ENCODE results near the gene SPACA7. TPM values are rescaled to one million over a fixed set of nuclear protein-coding genes. Genes with fewer than 3 reads are reported as not detected.

SPACA7 gene
- total RNA-seq, 1 experiment from 2014 or later = not detected

DNA sequence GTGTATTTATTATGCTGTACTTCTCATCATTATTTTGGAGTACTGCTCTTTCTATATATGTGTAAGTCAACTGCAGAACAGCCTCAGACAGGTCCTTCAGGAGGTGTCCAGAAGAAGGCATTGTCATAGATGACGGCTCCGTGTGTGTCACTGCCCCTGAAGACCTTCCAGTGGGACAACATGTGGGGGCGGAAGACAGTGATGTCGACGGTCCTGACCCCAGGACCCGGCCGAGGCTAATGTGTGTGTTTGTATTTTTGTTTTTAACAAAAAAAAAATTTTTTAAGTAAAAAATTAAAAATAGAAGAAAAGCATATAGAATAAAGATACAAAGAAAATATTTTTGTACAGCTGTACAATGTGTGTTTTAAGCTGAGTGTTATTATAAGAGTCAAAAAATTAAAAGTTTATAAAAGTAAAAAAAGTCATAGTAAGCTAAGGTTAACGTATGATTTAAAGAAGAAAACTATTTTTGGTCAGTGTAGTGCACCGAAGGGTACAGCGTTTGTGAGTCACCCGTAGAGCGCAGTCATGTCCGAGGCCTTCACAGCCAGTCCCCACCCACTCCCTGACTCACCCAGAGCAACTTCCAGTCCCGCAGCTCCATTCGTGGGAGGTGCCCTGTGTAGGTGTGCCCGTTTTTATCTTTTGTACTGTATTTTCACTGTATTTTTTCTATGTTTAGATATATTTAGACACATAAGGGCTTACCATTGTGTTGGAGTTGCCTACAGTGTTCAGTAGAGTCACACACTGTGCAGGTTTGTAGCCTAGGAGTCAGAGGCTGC lies 42.2 kb upstream of the SPACA7 start:
- ChIA-PET CTCF (interaction anchor here (0.8 to 1.0 kb wide), 2 partner anchors 12 to 110 kb away, joined by 3 to 4 read pairs; no protein-coding TSS in a partner anchor), POLR2A (no interaction called here), RAD21 (ENCODE audit: low non-redundant PET in 1 of 2, low total read pairs in 2 of 2, uncharacterized antibody in 2 of 2, unreplicated experiment in 2 of 2) (no interaction called here)
- intact Hi-C loops (cut with micrococcal nuclease) = no loop called here
- DNase-seq (ENCODE audit: low read depth, low spot score) (peak; percentile 50), ATAC-seq (peak; percentile 100)
- Histone ChIP-seq H3K36me3 (ENCODE audit: control insufficient read depth in 1 of 2, insufficient read depth in 2 of 2, low read length in 2 of 2) (no peaks in the 10 kb centered on the region), H3K4me2 (ENCODE audit: low read length) (peak overlapping the region; percentile 46), H4K20me1 (ENCODE audit: insufficient read depth) (no peaks in the 10 kb centered on the region), H3K4me3 (replicated peaks in 1 of 2; ENCODE audit: low read depth in 1 of 2, low read length in 2 of 2) (no peak overlapping the region), H3K4me1 (ENCODE audit: control insufficient read depth in 1 of 2, insufficient read depth in 2 of 2, low read length in 2 of 2) (peaks cover 0 to 9% of the 10 kb centered on the region in 2 experiments; a peak in 2 of 4 replicates), H2AFZ (ENCODE audit: low read depth, low read length, poor library complexity, severe bottlenecking) (peak overlapping the region; percentile 18), H3K27me3 (ENCODE audit: insufficient read depth, low read length) (peaks cover 9% of the 10 kb centered on the region; the same call in 1 of the 2 replicates), H3K27ac (ENCODE audit: low read depth, low read length) (no peak overlapping the region), H3K9me3 (ENCODE audit: control insufficient read depth in 1 of 2, insufficient read depth in 1 of 2, low read depth in 1 of 2, low read length in 2 of 2) (no peaks in the 10 kb centered on the region), H3K9me2 (ENCODE audit: insufficient read depth) (no peaks in the 10 kb centered on the region), H3K79me2 (ENCODE audit: insufficient read depth, low read length) (no peaks in the 10 kb centered on the region), H3K9ac (ENCODE audit: low read length) (no peak overlapping the region)
- TF ChIP-seq SRF (IDR thresholded peaks at IDR 0.05; ENCODE audit: low read depth) (no peak), EGR1 (IDR thresholded peaks at IDR 0.05; ENCODE audit: low read depth) (peak; percentile 54), SP1 (IDR thresholded peaks at IDR 0.05; ENCODE audit: low read depth) (0 out of 2 replicates have a peak, but pooled peaks have one; percentile 10), YY1 (IDR thresholded peaks at IDR 0.05; ENCODE audit: extremely low read depth, insufficient replicate concordance, low read depth, low read length) (no peak), TCF7L2 (IDR thresholded peaks at IDR 0.05; ENCODE audit: borderline replicate concordance, extremely low read depth, insufficient read depth, insufficient read length) (no peak), CEBPB (IDR thresholded peaks at IDR 0.05; ENCODE audit: low read depth) (no peak), FOSL1 (IDR thresholded peaks at IDR 0.05; ENCODE audit: low read depth) (peak; percentile 52), JUND (IDR thresholded peaks at IDR 0.05) (peak; percentile 54; the same call in 1 of the 2 replicates), POLR2AphosphoS5 (IDR thresholded peaks at IDR 0.05; ENCODE audit: low read depth, low read length) (no peak), CBX3 (IDR thresholded peaks at IDR 0.05; ENCODE audit: low read depth) (0 out of 2 replicates have a peak, but pooled peaks have one; percentile 11)
- TF ChIP-seq, protein P1, sequence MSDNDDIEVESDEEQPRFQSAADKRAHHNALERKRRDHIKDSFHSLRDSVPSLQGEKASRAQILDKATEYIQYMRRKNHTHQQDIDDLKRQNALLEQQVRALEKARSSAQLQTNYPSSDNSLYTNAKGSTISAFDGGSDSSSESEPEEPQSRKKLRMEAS (IDR thresholded peaks at IDR 0.05) = no peak
- no TSS peak for BruUV-seq (replicated peaks)

Data from HCT116 (cell line).